Heart right ventricle (tissue), 16 donors: ENCODE data around the gene TFAP2E. TPM values are rescaled to one million over a fixed set of nuclear protein-coding genes. Genes with fewer than 3 reads are reported as not detected.

Experiments used
- ATAC-seq, 8 donors: fragments of 200-7000 bp; cut with Tn5 transposase; one replicate each; pipeline ENCODE4 v1.9.1; 2020; ENCODE audit warnings: mild to moderate bottlenecking in 8 of 8, moderate library complexity in 8 of 8, moderate number of reproducible peaks in 1 of 8
- DNase-seq, 2 donors: peaks; one replicate each; pipeline ENCODE4 v3.0.0-alpha.2; 2020
- H3K27ac ChIP-seq, 10 donors: fragments of 200-600 bp; sonication (generic) in 2 of 10; one replicate each; pipeline versions ENCODE4 v1.5.0 to v1.8.0; 2020 to 2022; ENCODE audit warnings: mild to moderate bottlenecking in 3 of 10
- H3K27me3 ChIP-seq, 7 donors: fragments of 200-600 bp; one replicate each; pipeline ENCODE4 v1.8.0; 2021 to 2022; ENCODE audit warnings: mild to moderate bottlenecking in 2 of 7
- H3K36me3 ChIP-seq, 9 donors: fragments of 200-600 bp; sonication (generic) in 1 of 9; one replicate each; pipeline versions ENCODE4 v1.5.0 to v1.8.0; 2020 to 2022; ENCODE audit warnings: mild to moderate bottlenecking in 2 of 9
- H3K4me1 ChIP-seq, 9 donors: fragments of 200-600 bp; sonication (generic) in 1 of 9; one replicate each; pipeline versions ENCODE4 v1.5.0 to v1.8.0; 2020 to 2022; ENCODE audit warnings: mild to moderate bottlenecking in 4 of 9
- H3K4me3 ChIP-seq, 10 donors: fragments of 200-600 bp; sonication (generic) in 2 of 10; one replicate each; pipeline versions ENCODE4 v1.5.0 to v1.8.0; 2020 to 2022; ENCODE audit warnings: mild to moderate bottlenecking in 7 of 10, moderate library complexity in 2 of 10
- H3K9me3 ChIP-seq, 11 donors: fragments of 200-600 bp in 10 of 11; sonication (generic) in 2 of 11; one replicate each; pipeline versions ENCODE4 v1.5.0 to v1.8.0; 2013 to 2022; ENCODE audit warnings: mild to moderate bottlenecking in 2 of 11, control low read depth in 1 of 11, moderate library complexity in 1 of 11
- WGBS, 2 donors: extraction: QIAGEN DNeasy Blood & Tissue Kit; methylation state at CpG; one replicate each; pipeline ENCODE4 v1.1.7; 2013; ENCODE audit warnings: inconsistent platforms in 1 of 2; 5-methylcytosine and 5-hydroxymethylcytosine counted together
- intact Hi-C, 10 donors: fragments of 100-400 bp; cut with DNase I; formaldehyde crosslinking; loops; one replicate each; pipeline versions ENCODE4 v1.11.1 to v1.14.2; 2022
- polyA plus RNA-seq, 2 donors: library from polyadenylated mRNA; stranded (reverse); fragments of 200-250 nt; gene quantifications; one replicate each; pipeline ENCODE4 v1.2.3, GENCODE V29; 2013
- total RNA-seq, 10 donors: library from RNA; stranded (reverse); fragmentation: NEBNext Ultra II Directional in 3 of 10; extraction: Animal tissue kit (Norgen Biotek cat#: 25700) in 3 of 10; gene quantifications; one replicate each; pipeline versions ENCODE4 v1.2.1 to v1.2.4, GENCODE V29; 2021 to 2023
- TF ChIP-seq, protein P1 (sequence below), 9 donors: fragments of 200-600 bp; sonication (generic) in 2 of 9; IDR thresholded peaks; one replicate each; pipeline versions ENCODE4 v1.5.0 to v1.8.0; 2021 to 2022; ENCODE audit warnings: antibody characterized with exemption in 9 of 9, mild to moderate bottlenecking in 5 of 9, moderate library complexity in 1 of 9
- donor health status: Arrhythmogenic right ventricular cardiomyopathy.
- donor health status: ischemic (EF 13 %, LVEDD 7.1; RV severe dilation, severe dysfunction).
- donor health status: healthy with polysubstance abuse.
- donor health status: DM: no; HTN: yes; CAD: no.
- donor health status: DM: no; HTN: no; CAD: no.
- donor health status: ischemic (EF 25% LVEDD 6.9; RV normal size, moderate dysfunction).
- donor health status: ischemic (EF 25% LVEDD 5.7; RV mildly dilated, moderate dysfunction).
- donor health status: healthy.
- donor health status: DM: yes; HTN: yes; CAD: no.
- donor health status: Ischemic cardiomyopathy.
- donor health status: ischemic (EF 35%, LVEDD 5.7; RV mildly dilated, moderate dysfunction).
- donor health status: nonischemic (EF 11% LVEDD 7.7; RV severe dilation, severe dysfunction).
- donor health status: DM: yes; HTN: yes; CAD: no.
- donor health status: PGD.
- donor health status: ischemic (EF 29% LVEDD 5.4; RV normal size, mild dysfunction).
- donor health status: nonischemic (EF 23%, LVEDD 6.1; RV moderate dilation, normal function).

The TFAP2E gene
- total and polyA plus RNA-seq, 12 donors, result 0.18 to 1.4 (median 0.40) TPM; not detected in 3

- Histone ChIP-seq H3K27me3 (peaks cover 3 to 40% (median 28%) of the 10 kb centered on the region in 7 donors), H3K9me3 (no peaks in the 10 kb centered on the region), H3K36me3 (peaks cover 0 to 39% (median 0%) of the 10 kb centered on the region in 9 donors), H3K27ac (no peak overlapping the region), H3K4me3 (no peak overlapping the region), H3K4me1 (peaks cover 0 to 11% (median 5%) of the 10 kb centered on the region in 9 donors)
- WGBS, 2 donors, result 63 to 66% methylated on average over 9 of the region's 9 CpGs
- TF ChIP-seq, protein P1, sequence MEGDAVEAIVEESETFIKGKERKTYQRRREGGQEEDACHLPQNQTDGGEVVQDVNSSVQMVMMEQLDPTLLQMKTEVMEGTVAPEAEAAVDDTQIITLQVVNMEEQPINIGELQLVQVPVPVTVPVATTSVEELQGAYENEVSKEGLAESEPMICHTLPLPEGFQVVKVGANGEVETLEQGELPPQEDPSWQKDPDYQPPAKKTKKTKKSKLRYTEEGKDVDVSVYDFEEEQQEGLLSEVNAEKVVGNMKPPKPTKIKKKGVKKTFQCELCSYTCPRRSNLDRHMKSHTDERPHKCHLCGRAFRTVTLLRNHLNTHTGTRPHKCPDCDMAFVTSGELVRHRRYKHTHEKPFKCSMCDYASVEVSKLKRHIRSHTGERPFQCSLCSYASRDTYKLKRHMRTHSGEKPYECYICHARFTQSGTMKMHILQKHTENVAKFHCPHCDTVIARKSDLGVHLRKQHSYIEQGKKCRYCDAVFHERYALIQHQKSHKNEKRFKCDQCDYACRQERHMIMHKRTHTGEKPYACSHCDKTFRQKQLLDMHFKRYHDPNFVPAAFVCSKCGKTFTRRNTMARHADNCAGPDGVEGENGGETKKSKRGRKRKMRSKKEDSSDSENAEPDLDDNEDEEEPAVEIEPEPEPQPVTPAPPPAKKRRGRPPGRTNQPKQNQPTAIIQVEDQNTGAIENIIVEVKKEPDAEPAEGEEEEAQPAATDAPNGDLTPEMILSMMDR (IDR thresholded peaks at IDR 0.05), result no peak
- intact Hi-C loops, result loop anchor here in 9 of 10 donors (2.0 to 10.0 kb wide), 9 partner anchors 117 to 771 kb away; no protein-coding TSS in a partner anchor
- DNase-seq (no peak), ATAC-seq (no peak)
Measured at GRCh38 chr1:35567947-35568558, 5.1 kb upstream of the TFAP2E start.

DNA sequence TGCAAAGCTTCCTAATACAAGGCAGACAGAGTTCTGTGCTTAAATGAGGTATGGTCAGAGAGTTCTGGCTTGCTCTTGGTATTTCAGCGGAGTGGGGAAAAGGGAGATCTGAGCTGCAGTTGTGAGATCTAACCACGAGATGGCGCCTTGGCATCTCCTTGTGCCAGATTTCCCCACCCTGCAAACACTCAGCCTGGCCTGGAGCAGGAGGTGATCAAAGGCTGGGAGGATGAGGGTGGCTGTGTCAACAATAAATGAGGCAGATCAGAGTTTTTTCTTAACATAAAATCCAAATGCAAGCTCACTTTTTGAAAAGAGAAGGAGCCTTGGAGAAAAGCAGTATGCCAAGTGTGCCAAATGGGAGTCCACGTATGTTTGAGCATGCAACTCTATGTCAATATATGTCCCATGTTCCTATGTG, 4.1 kb upstream of the TFAP2E start:
- Histone ChIP-seq H3K4me3 (no peak overlapping the region), H3K36me3 (peaks cover 0 to 30% (median 0%) of the 10 kb centered on the region in 9 donors), H3K9me3 (no peaks in the 10 kb centered on the region), H3K27me3 (peaks cover 12 to 49% (median 37%) of the 10 kb centered on the region in 7 donors), H3K27ac (no peak overlapping the region), H3K4me1 (peaks cover 0 to 19% (median 8%) of the 10 kb centered on the region in 9 donors)
- peak in 1 of 2 donors; percentile 51 for DNase-seq
- ATAC-seq, result peak; percentile 12 to 69 (median 60)
- intact Hi-C loops, result loop anchor here in 9 of 10 donors (2.0 to 10.0 kb wide), 8 partner anchors 118 to 772 kb away; no protein-coding TSS in a partner anchor
- 22 to 25% methylated on average over 4 of the region's 4 CpGs for WGBS, 2 donors
- TF ChIP-seq, protein P1 (IDR thresholded peaks at IDR 0.05), result peak; percentile 53 to 89 (median 85)

DNA sequence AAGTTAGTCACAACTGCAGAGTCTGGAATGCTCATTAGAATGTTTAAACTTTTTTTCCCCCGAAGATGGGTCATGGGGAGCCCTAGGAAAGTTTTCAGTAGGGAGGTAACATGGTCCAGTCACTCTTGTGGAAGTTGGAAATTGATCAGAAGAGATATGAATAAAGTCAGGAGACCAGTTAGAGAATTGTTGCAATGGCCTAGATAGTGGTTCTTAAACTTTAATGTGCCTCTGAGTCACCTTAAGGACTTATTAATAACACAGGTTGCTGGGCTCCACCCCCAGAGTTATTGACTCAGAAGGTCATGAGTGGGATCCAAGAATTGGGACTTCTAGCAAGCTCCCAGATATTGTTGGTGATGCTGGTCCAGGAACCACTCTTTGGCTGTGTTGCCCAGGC, 3.2 kb upstream of the TFAP2E start:
- H3K4me1 ChIP-seq, result peaks cover 0 to 21% (median 8%) of the 10 kb centered on the region in 9 donors
- H3K27me3 ChIP-seq, result peaks cover 19 to 59% (median 45%) of the 10 kb centered on the region in 7 donors
- ATAC-seq (no peak), DNase-seq (no peak)
- H3K4me3 ChIP-seq, result no peak overlapping the region
- H3K9me3 ChIP-seq, result no peaks in the 10 kb centered on the region
- TF ChIP-seq, protein P1 (IDR thresholded peaks at IDR 0.05), result no peak
- 67 to 77% methylated on average over 1 of the region's 1 CpG for WGBS, 2 donors
- peaks cover 0 to 20% (median 0%) of the 10 kb centered on the region in 9 donors for H3K36me3 ChIP-seq
- no peak overlapping the region for H3K27ac ChIP-seq
- intact Hi-C loops, result loop anchor here (2.0 to 10.0 kb wide), 8 partner anchors 119 to 773 kb away; no protein-coding TSS in a partner anchor

DNA sequence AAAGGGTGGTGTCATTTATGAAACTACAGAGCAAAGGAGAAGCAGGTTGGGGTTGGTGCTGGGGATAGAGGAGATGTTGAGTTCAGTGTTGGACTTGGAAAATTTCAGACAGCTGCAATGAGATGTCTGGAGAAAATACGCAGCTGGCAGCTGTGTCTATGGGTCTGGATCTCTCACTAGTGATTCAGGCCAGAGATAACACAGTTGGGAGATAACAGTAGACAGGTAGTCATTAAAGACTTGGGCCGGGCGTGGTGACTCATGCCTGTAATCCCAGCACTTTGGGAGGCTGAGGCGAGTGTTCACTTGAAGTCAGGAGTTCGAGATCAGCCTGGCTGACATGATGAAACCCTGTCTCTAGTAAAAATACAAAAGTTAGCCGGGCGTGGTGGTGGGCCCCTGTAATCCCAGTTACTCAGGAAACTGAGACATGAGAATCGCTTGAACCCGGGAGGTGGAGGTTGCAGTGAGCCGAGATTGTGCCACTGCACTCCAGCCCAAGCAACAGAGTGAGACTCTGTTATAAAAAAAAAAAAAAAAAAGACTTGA, 2.5 kb upstream of the TFAP2E start:
- ATAC-seq (no peak), DNase-seq (no peak)
- TF ChIP-seq, protein P1 (IDR thresholded peaks at IDR 0.05), result no peak
- H3K27me3 ChIP-seq, result peaks cover 19 to 66% (median 50%) of the 10 kb centered on the region in 7 donors
- H3K9me3 ChIP-seq, result no peaks in the 10 kb centered on the region
- intact Hi-C loops, result loop anchor here in 2 of 10 donors (5.0 to 10.0 kb wide), 3 partner anchors 157 to 204 kb away; no protein-coding TSS in a partner anchor
- H3K27ac ChIP-seq, result no peak overlapping the region
- H3K4me3 ChIP-seq, result no peak overlapping the region
- H3K4me1 ChIP-seq, result peaks cover 0 to 28% (median 8%) of the 10 kb centered on the region in 9 donors
- H3K36me3 ChIP-seq, result peaks cover 0 to 13% (median 0%) of the 10 kb centered on the region in 9 donors
- 93% methylated on average over 10 of the region's 10 CpGs for WGBS, 2 donors
